Measurements from ENCODE around the gene ATP6V1E1. TPM values are rescaled to one million over a fixed set of nuclear protein-coding genes. Genes with fewer than 3 reads are reported as not detected.

The ATP6V1E1 gene
- polyA plus RNA-seq, 1 experiment: 140 TPM

GRCh38 chr22:17586831-17587440, 41.6 kb downstream of the ATP6V1E1 start:
- Histone ChIP-seq H3K4me3 (ENCODE audit: low read depth, low read length) (no peak overlapping the region), H3K36me3 (ENCODE audit: control insufficient read depth, insufficient read depth, low read length) (peaks cover 7% of the 10 kb centered on the region; the same call in 1 of the 2 replicates), H3K27me3 (ENCODE audit: control insufficient read depth, insufficient read depth, low read length) (no peaks in the 10 kb centered on the region)
- POLR2A ChIA-PET: no interaction called here
- TF ChIP-seq, protein P1, sequence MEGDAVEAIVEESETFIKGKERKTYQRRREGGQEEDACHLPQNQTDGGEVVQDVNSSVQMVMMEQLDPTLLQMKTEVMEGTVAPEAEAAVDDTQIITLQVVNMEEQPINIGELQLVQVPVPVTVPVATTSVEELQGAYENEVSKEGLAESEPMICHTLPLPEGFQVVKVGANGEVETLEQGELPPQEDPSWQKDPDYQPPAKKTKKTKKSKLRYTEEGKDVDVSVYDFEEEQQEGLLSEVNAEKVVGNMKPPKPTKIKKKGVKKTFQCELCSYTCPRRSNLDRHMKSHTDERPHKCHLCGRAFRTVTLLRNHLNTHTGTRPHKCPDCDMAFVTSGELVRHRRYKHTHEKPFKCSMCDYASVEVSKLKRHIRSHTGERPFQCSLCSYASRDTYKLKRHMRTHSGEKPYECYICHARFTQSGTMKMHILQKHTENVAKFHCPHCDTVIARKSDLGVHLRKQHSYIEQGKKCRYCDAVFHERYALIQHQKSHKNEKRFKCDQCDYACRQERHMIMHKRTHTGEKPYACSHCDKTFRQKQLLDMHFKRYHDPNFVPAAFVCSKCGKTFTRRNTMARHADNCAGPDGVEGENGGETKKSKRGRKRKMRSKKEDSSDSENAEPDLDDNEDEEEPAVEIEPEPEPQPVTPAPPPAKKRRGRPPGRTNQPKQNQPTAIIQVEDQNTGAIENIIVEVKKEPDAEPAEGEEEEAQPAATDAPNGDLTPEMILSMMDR (IDR thresholded peaks at IDR 0.05; ENCODE audit: insufficient read depth, low read depth, low read length): no peak
- no peak for DNase-seq (ENCODE audit: low read depth)
- CTCF ChIA-PET: no interaction called here

GRCh38 chr22:17583151-17583550, 45.4 kb downstream of the ATP6V1E1 start:
- TF ChIP-seq, protein P1 (IDR thresholded peaks at IDR 0.05; ENCODE audit: insufficient read depth, low read depth, low read length): no peak
- ChIA-PET POLR2A (no interaction called here), CTCF (no interaction called here)
- Histone ChIP-seq H3K36me3 (ENCODE audit: control insufficient read depth, insufficient read depth, low read length) (peaks cover 3% of the 10 kb centered on the region; the same call in 1 of the 2 replicates), H3K27me3 (ENCODE audit: control insufficient read depth, insufficient read depth, low read length) (no peaks in the 10 kb centered on the region), H3K4me3 (ENCODE audit: low read depth, low read length) (no peak overlapping the region)
- DNase-seq (ENCODE audit: low read depth): no peak

- TF ChIP-seq, protein P1 (IDR thresholded peaks at IDR 0.05; ENCODE audit: insufficient read depth, low read depth, low read length): no peak
- no peak for DNase-seq (ENCODE audit: low read depth)
- ChIA-PET POLR2A (no interaction called here), CTCF (no interaction called here)
- Histone ChIP-seq H3K36me3 (ENCODE audit: control insufficient read depth, insufficient read depth, low read length) (no peaks in the 10 kb centered on the region), H3K4me3 (ENCODE audit: low read depth, low read length) (no peak overlapping the region), H3K27me3 (ENCODE audit: control insufficient read depth, insufficient read depth, low read length) (no peaks in the 10 kb centered on the region)
Observed at GRCh38 chr22:17581631-17582030, 46.9 kb downstream of the ATP6V1E1 start.

DNA sequence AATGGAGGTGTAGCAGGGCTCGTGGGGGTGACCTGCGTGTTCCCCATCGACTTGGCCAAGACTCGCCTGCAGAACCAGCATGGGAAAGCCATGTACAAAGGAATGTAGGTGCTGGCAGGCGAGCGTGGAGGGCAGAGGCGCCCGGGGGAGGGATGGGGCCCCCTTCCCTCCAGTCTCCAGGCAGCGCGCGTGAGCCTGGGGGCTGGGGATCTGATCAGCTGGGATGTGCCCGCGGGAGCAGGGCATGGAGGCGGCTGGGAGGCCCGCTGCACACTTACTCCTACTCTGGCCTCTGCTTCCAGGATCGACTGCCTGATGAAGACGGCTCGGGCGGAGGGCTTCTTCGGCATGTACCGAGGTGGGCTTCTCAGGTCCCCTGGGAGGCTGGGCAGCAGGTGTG, 47.5 kb downstream of the ATP6V1E1 start:
- no peak overlapping the region for H3K4me3 ChIP-seq (ENCODE audit: low read depth, low read length)
- H3K27me3 ChIP-seq (ENCODE audit: control insufficient read depth, insufficient read depth, low read length): no peaks in the 10 kb centered on the region
- no peak for DNase-seq (ENCODE audit: low read depth)
- ChIA-PET CTCF (no interaction called here), POLR2A (no interaction called here)
- H3K36me3 ChIP-seq (ENCODE audit: control insufficient read depth, insufficient read depth, low read length): no peaks in the 10 kb centered on the region
- TF ChIP-seq, protein P1 (IDR thresholded peaks at IDR 0.05; ENCODE audit: insufficient read depth, low read depth, low read length): no peak

DNA sequence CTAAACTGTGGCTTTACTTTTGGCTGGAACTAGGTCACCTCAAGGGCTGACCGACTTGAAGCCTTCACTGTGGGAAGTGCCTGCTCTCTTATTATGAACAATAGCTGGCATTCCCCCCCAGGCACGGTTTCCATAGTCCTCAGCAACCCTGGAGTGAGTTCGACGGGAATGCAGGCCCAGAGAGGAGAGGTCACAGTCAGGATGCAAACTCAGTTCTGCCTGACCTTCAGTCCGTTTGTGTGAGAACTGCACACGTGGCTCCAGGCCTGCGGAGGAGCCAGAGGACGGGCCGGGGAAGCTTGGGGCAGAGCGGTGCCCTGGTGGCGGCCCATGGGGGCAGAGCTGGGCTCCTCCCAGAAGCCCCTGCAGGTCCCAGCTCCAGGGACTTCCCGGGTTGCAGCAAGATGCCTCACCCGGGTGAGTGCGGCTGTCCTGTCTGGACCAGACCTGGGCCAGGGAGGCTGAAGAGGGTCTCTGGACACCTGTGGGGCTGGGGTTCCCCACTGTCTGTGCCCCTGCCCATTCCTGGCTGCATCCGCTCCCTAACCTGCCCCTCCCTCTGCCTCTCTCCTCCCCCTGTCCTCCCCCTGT, 48.0 kb downstream of the ATP6V1E1 start:
- H3K27me3 ChIP-seq (ENCODE audit: control insufficient read depth, insufficient read depth, low read length): no peaks in the 10 kb centered on the region
- TF ChIP-seq, protein P1 (IDR thresholded peaks at IDR 0.05; ENCODE audit: insufficient read depth, low read depth, low read length): no peak
- no peak for DNase-seq (ENCODE audit: low read depth)
- ChIA-PET POLR2A (no interaction called here), CTCF (no interaction called here)
- H3K36me3 ChIP-seq (ENCODE audit: control insufficient read depth, insufficient read depth, low read length): no peaks in the 10 kb centered on the region
- H3K4me3 ChIP-seq (ENCODE audit: low read depth, low read length): no peak overlapping the region
